Measurements from ENCODE around the gene DHX29. TPM values are rescaled to one million over a fixed set of nuclear protein-coding genes. Genes with fewer than 3 reads are reported as not detected.

DHX29 gene
- total RNA-seq, 4 donors from 2014 or later, result 39.1 to 54.0 (median 47.0) TPM

DNA sequence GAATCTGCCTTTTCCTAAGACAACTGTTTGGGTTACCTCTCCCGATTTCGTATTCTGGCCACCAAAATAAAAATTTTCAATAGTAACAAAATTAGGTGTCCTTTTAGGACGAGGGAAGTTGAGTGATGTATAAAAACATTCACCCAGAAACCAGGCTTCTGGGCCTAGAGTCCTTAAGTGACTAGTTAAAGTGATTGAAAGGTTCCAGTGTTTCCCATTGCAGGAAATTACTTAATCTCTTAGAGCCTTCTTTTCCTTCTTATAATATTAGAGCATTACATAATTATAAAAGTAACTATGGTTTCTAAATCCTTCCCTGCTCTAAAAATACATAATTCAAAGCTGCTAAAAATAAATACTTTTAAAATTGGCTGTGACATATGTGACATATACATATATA, 87.7 kb downstream of the DHX29 start:
- WGBS, 2 donors, result 61 to 75% methylated on average over 3 of the region's 3 CpGs
- H3K27ac ChIP-seq, result peak overlapping the region; percentile 54 to 83 (median 76)
- TF ChIP-seq, protein P1, sequence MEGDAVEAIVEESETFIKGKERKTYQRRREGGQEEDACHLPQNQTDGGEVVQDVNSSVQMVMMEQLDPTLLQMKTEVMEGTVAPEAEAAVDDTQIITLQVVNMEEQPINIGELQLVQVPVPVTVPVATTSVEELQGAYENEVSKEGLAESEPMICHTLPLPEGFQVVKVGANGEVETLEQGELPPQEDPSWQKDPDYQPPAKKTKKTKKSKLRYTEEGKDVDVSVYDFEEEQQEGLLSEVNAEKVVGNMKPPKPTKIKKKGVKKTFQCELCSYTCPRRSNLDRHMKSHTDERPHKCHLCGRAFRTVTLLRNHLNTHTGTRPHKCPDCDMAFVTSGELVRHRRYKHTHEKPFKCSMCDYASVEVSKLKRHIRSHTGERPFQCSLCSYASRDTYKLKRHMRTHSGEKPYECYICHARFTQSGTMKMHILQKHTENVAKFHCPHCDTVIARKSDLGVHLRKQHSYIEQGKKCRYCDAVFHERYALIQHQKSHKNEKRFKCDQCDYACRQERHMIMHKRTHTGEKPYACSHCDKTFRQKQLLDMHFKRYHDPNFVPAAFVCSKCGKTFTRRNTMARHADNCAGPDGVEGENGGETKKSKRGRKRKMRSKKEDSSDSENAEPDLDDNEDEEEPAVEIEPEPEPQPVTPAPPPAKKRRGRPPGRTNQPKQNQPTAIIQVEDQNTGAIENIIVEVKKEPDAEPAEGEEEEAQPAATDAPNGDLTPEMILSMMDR (IDR thresholded peaks at IDR 0.05), result no peak
- peaks cover 20 to 29% of the 10 kb centered on the region in 2 donors for H3K4me1 ChIP-seq
- no peaks in the 10 kb centered on the region for H3K36me3 ChIP-seq
- no peaks in the 10 kb centered on the region for H3K27me3 ChIP-seq
- no peaks in the 10 kb centered on the region for H3K9me3 ChIP-seq
- H3K4me3 ChIP-seq (replicated peaks in 1 of 3), result no peak overlapping the region
- intact Hi-C loops (cut with DNase I), result loop anchor here (10.0 kb wide), 1 partner anchor 85 kb away; the partner anchor contains the start of genes DHX29 and MTREX
- no peak for DNase-seq

DNA sequence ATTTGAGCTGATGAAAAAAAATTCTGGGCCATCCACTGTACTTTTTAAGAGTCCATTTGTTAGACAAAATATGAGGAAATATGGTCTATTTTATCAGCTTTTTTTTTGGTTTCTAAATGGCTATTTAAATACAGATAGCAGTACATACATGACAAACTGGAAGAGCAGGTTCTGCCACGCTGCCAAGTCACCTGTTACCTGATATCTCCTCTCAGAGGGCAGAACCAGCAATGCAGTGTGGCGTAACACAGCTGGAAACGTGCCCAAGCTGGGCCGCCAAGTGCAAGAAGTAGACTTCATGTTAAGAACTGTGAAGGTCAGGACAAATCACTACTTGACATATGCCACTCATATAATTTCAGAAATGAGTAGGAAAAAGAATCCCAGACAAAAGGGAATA, 88.5 kb downstream of the DHX29 start:
- no peaks in the 10 kb centered on the region for H3K36me3 ChIP-seq
- intact Hi-C loops (cut with DNase I), result no loop called here
- no peaks in the 10 kb centered on the region for H3K27me3 ChIP-seq
- 21 to 31% methylated on average over 4 of the region's 4 CpGs for WGBS, 2 donors
- peak; percentile 99 to 100 for DNase-seq
- peak overlapping the region; percentile 54 to 83 (median 81) for H3K27ac ChIP-seq
- no peak overlapping the region for H3K4me3 ChIP-seq (replicated peaks in 1 of 3)
- H3K9me3 ChIP-seq, result no peaks in the 10 kb centered on the region
- TF ChIP-seq, protein P1 (IDR thresholded peaks at IDR 0.05), result no peak
- no peak for TF ChIP-seq POLR2A (IDR thresholded peaks at IDR 0.05)
- peaks cover 20 to 29% of the 10 kb centered on the region in 2 donors for H3K4me1 ChIP-seq

DNA sequence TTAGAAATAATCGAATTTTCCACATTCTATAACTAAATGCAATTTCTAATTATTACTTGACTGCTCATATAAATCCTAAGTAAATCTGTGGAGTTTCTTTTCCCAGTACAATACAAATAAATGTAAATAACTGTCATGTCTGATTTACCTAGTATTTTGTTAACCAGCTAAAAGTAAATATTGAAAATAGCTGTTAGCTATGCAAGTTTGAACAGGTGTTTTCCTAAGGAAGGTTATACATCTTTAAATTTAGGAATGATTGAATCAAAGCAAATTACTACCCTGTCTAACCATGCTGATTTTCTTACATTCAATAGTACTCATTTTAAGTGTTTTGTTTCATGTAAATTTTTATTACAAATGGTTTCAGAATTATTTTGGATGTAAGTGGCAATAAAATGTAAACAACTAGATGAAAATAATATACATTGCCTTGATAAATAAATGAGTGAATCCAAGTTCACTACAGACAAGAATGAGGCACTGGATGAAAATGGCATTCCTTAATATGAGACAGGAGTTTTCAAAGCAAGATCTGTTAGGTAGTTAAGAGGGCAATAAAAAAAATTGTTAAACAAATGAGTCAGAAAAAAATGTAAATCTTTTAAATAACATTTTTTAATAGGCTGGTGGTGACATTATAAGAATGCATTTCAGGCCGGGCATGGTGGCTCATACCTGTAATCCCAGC, 96.2 kb downstream of the DHX29 start:
- Histone ChIP-seq H3K4me1 (no peaks in the 10 kb centered on the region), H3K4me3 (replicated peaks in 1 of 3) (no peak overlapping the region), H3K27ac (no peak overlapping the region), H3K27me3 (no peaks in the 10 kb centered on the region), H3K9me3 (no peaks in the 10 kb centered on the region), H3K36me3 (no peaks in the 10 kb centered on the region)
- intact Hi-C loops (cut with DNase I), result no loop called here
- no peak for DNase-seq
- TF ChIP-seq, protein P1 (IDR thresholded peaks at IDR 0.05), result no peak
- no peak for TF ChIP-seq POLR2A (IDR thresholded peaks at IDR 0.05)
- WGBS, 2 donors, result 87 to 89% methylated on average over 2 of the region's 2 CpGs

Other genes with a start within 250 kb of the DHX29 start
- 1 to 10 TPM in 1 of 4 donors, not detected in 3; 1.9 TPM for gene GZMA, start 205.0 kb downstream of the DHX29 start, total RNA-seq
- gene GPX8, start 147.5 kb downstream of the DHX29 start, total RNA-seq, result 10 to 100 TPM; 34.0 to 44.0 (median 36.8) TPM
- gene CDC20B, start 134.5 kb downstream of the DHX29 start, total RNA-seq, result not detected
- gene MCIDAS, start 80.4 kb downstream of the DHX29 start, total RNA-seq, result 1 to 10 TPM in 3 of 4 donors, under 1 TPM in 1; 0.71 to 2.7 (median 2.5) TPM
- 10 to 100 TPM in 3 of 4 donors, 1 to 10 TPM in 1; 9.7 to 14.7 (median 11.7) TPM for gene CCNO, start 74.1 kb downstream of the DHX29 start, total RNA-seq
- 10 to 100 TPM; 86.3 to 94.4 (median 92.6) TPM for gene MTREX, start 295 bp upstream of the DHX29 start, total RNA-seq
- 100 to 1,000 TPM; 172 to 284 (median 248) TPM for gene PLPP1, start 227.3 kb upstream of the DHX29 start, total RNA-seq

Data from thyroid gland (tissue), 4 donors.